HG03095 (cell line): ENCODE results near the gene SUGP1.

ENCODE experiments used
- ATAC-seq: cut with Tn5 transposase; IDR thresholded peaks from one replicate; pipeline ENCODE4 v1.9.1; 2021; ENCODE audit warnings: moderate library complexity; ENCODE audit not compliant: unreplicated experiment

SUGP1 gene

DNA sequence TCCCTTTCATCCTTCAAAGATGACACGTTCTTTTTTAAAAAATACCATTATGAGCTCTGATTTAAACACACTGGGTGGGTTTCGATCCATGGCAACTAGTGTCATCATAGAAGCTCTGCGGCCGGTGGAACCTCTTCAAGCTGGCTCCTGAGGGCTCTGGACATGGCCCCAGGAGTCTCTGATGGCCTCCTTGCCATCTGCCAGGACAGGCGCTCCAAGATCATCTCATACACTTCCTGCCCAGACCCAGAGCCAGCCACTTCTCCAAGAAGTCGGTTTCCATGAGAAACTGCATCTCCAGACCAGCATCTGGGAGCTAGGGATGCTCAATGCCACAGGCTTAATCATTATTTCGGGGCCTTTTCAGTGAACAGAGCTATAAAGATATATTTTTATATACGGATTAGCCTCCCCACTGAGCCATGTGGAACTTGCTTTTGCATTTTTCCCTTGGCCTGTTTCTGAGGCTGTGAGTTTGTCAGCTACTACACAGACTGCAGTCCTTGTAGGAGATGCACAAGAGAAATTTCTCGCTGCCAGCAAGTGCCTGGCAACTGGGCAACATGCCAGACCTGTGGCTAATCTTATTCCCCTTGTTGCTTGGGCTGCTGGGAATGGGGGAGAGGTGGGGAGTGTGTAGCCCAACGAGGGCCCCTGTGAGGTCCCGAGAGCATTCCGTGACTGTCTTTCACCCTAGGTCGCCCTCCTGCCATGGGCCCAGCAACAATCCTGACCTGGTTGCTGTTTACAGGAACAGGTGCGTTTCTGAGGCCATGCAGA is 15.9 kb downstream of the SUGP1 start:
- no peak for ATAC-seq

DNA sequence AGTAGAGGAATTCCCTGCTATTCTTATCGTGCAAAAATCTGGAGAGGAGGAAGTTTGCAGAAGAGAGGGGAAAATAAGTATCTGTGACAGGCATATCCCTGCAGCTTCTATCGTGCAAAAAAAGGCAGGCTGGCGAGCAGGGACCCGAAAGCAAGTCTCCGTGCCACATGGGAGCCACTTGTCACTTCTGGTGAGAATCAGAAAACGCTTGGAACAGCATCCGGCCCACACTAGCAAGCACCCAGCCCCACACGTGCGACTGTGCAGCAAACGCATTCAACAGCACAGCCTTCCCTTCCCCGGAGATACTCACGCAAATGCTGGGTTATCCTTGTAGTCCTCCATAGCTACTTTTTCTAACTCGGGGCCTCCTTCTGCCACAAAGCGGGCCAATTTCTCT is 16.9 kb downstream of the SUGP1 start:
- ATAC-seq: no peak

DNA sequence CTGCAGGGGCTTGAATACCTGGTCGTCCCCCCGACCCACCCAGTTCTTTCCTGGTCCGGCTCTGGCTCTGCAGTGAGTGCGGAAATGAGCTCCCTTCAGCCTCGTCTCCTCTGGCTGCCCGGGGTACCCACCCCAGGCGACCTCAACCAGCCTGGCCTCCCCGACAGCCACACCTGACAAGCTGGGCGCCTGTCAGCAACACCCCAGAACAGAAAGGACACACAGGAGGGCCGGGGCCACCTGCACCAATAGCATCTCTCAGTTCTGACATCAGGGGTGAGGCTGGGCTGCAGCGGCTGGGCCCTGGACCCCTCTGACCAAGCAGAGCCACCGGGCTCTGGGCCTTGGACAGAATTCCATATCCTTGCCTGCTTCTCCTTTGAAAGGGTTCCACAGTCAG is 19.7 kb downstream of the SUGP1 start:
- ATAC-seq: no peak

DNA sequence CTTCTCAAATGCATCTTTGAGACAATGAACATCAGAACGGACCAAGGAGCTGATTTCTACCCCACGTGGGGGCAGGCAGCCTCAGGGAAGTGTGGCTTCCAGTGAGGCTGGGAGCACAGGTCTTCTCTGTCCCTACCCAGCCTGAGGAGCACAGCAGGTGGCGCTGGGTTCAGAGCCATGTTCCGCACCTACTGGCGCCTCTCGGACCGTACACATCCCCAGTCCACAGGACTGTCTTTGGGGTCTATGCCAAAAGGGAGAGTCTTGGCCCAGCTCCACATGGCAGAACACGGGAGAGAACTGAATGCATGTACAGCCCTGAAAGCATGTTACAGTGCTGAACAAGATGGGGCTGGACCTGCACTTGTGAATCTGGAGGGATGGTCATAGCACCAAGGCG is 22.6 kb downstream of the SUGP1 start:
- ATAC-seq: no peak

DNA sequence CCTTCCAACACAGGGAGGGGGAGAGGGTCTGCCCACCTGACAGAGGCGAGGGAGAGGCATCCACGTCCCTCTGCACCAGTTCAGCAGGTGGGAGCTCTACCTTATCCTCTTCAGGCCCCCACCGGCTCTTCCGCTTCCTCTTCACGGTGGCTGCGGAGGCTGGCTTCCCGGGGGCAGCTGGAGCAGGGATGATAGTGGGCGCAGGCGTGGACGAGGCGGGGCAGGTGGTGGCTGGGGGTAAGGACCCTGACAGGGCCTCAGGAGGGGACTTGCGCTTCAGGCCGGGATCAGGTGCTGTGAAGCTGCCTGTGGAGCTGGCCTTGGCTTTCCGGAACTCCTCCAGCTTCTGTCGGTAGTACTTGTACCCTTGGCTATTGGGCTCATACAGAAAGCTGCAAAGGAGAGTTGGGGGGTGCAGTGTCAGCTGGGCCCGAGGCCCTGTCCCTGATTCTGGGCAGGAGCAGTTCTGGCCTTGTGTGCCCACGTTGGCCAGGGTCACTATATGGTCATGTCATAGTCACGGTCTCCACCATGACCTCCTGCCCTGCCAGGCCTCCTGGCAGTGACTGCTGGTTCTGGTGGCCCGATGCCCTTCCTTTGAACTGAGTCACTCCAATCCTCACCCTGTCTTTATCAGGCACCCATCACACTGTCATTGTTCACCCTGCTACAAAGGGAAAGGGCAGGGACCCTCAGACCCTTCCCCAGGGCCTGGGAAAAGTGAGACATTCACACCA is 23.2 kb downstream of the SUGP1 start:
- no peak for ATAC-seq

DNA sequence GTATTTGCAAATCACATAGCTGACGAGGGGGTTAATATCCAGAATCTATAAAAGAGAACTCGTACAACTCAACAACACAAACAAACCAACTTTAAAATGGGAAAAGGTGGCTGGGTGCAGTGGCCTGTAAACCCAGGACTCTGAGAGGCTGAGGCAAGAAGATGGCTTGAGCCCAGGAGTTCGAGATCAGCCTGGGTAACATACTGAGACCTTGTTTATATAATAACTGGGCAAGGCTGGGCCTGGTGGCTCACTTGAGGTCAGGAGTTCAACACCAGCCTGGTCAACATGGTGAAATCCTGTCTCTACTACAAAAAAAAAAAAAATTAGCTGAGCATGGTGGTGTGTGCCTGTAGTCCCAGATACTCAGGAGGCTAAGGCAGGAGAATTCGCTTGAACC is 25.4 kb downstream of the SUGP1 start:
- ATAC-seq: no peak

DNA sequence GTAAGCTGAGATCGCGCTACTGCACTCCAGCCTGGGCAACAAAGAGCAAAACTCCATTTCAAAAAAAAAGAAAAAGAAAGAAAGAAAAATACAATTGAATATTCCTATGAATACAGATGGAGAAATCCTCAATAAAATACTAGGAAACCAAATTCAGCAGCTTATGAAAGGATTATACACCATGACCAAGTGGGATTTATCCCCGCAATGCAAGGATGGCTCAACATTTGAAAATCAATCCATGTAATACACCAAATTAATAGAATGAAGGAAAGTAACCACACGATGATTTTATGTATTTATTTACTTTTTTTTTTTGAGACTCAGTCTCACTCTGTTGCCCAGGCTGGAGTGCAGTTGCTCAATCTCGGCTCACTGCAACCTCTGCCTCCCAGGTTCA is 27.7 kb downstream of the SUGP1 start:
- no peak for ATAC-seq

DNA sequence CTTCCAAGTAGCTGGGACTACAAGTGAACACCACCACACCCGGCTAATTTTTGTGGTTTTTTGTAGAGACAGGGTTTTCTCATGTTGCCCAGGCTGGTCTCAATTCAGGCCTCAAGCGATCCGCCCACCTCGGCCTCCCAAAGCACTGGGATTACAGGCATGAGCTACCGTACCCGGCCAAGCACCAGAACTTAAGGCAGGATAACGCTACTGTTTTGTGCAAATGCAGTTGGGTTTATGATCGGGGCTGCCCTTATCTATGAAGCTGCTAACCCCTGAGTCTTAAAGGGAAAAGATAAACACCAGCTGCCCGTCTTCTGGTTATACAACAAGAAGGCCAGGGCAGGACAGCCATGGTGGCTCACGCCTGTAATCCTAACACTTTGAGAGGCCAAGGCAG is 34.6 kb downstream of the SUGP1 start:
- ATAC-seq: no peak

DNA sequence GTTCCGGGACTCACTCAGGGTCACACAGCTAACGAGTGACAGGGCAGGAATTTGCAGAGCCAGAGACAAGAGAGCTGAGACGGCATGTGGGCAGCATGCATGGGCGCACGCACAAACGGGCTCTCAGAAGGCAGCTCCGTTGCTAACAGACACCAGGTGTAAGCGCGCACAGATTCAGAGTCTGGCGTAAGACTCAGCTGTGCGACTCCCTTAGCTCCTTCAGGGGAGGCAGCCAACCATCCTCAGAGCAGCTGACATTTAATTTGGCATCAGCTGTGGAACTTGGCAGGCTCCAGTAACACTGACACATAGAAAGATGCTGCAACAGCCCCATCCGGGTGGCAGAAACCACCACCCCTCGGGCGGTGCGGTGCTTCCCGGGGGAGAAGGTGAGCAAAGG is 39.7 kb downstream of the SUGP1 start:
- no peak for ATAC-seq

DNA sequence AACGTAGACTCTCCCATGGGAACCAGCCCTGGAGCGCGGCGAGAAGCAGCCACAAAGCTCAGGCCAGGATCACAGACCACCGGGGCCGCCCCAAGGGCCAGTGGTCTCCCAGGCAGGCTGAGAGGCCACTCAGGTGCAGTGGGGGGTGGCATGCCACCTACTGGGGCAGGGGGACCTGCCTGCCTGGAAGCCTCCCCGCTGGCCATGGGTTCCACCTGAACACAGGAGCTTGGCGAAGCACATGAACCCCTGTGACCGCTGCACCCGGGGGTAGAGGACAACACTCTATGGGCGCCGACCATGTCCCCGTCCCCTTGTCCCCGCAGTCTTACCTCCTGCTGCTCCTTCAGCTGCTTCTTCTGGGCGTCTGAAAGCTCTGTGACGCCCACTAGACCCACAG is 40.5 kb downstream of the SUGP1 start:
- no peak for ATAC-seq

DNA sequence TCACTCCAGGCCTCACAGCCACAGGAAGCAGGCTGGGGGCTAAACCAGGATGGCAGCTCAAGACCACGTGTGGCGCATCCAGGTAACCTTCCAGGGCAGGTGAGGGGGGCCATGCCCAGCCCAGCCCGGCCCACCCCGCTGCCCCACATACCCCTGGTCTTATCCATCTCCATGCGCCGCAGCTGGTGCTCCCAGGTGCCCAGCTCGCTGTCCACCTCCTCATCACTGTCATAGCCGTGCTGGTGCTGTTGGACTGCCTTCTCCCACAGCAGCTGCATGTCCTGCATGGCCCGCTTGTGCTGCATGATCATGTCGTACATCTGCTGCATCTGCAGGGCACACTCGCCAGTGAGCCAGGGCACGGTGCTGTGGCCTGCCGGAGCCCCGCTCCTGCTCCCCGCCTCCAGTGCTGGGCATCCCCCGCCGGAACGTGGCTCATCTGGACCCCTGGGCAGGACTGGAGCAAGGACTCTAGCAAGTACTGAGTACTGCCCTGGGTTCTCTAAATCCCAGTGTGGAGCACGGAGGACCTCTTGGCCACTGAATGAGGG is 41.2 kb downstream of the SUGP1 start:
- ATAC-seq: no peak

DNA sequence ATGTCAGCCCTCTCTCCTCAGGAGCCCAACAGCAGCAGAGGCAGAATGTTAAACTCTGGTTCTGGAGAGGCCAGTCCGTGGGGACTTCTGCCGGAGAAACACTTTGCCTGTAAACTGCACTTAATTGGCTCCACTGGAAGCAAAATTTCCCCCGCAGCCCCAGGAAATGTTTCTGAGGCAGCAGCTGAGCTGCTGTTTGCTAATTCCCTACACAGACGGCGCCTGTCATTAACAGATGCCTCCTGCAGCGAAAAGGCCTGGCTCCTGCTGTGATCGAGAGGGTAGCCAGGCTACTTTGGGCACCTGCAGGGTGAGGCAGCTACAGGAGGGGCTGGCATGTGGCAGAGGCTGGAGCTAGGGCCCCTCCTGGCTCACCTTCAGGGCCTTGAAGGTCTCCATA is 42.0 kb downstream of the SUGP1 start:
- no peak for ATAC-seq

DNA sequence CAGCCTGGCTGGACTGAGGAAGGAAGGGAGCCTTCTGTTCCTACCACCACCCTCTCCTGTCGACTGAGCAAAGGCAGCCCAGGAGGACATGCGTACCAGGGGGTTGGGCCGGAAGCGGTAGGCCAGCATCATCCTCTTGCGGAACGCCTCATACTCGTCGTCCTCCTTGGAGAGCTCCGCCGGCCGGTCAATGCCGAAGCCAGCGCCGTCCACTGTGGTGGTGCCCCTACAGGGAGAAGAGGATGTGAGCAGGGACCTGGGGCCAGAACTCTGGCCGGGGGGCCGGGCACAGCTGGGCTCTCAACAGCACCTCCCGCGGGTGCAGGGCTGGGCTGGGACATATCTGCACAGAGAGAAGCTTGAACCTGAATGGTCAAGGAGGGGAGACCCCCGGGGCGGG is 43.5 kb downstream of the SUGP1 start:
- ATAC-seq: no peak

DNA sequence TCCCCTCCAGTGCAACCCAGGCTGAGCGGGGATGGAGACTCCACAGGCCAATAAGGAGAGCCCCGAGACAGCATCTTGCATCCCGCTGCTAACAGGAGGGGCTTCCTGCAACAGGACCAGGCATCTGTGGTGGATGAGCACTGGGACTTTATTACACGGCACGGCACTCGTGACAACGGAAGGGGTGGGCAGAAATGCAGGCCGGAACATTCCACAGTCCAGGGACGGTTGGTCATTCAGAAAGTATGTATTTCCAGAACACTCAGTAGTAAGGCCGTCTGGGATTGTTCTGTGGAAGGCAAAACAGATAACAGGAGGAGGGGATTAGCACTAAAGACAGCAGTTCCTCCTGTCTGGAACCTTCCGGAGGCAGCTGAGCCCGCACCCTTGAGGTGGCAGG is 43.9 kb downstream of the SUGP1 start:
- no peak for ATAC-seq

DNA sequence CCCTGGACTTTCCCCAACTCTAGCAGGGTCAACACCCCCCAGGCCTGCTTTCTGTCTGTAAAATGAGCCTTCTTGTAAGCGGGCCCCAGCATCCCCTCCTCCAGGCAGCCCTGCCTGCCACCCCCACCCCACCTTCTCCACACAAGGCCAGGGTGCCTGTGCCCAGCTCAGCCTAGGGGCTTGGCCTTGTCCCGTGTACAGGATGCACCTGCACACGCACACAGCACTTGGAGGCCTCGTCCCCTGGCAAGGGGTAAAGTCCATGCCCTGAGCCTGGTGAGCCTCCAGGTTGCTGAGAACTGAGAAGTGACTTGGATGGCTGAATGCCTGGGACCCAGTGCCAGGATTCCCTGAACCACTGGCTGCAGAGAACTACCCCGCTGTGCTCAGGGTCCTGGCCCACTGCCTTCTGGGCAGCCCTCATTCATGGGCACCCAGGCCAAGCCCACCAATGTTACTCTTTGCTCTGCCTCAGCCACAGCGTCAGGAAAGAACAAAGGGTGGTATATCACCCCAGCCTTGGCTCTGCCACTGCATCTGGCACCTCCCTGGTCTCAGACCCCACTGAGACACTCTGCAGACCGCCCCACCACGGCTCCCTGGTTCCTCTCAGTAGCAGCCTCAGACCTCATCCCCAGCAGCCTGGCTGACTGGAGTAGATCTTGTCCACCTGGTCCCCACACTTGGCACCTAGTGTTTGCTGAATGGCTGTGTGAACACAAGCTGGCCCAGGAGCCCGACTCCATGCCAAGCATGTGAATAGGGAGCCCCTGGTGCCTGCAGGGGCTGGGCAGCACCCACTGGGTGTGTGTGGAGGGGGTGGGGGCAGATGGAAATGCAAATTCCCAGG is 45.4 kb downstream of the SUGP1 start:
- ATAC-seq: no peak

DNA sequence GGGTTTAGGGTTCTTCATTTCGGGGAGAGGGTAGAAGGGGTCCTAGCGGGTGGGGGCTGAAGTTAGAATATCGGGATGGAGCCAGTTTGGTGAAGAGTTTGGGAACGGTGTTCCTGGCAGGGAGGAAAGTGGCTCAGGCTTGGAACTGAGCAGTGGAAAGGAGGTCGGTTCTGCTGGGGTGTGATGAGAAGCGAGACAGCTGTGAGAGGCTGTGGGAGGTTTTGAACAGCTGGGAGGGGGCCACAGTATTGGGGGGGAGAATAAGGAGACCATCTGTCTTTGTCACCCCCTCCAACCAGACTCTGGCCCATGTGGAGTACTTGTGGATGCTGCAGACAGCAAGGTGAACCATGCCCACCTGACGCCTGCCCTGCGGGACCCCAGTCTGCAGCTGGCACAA is 46.2 kb downstream of the SUGP1 start:
- ATAC-seq: no peak

DNA sequence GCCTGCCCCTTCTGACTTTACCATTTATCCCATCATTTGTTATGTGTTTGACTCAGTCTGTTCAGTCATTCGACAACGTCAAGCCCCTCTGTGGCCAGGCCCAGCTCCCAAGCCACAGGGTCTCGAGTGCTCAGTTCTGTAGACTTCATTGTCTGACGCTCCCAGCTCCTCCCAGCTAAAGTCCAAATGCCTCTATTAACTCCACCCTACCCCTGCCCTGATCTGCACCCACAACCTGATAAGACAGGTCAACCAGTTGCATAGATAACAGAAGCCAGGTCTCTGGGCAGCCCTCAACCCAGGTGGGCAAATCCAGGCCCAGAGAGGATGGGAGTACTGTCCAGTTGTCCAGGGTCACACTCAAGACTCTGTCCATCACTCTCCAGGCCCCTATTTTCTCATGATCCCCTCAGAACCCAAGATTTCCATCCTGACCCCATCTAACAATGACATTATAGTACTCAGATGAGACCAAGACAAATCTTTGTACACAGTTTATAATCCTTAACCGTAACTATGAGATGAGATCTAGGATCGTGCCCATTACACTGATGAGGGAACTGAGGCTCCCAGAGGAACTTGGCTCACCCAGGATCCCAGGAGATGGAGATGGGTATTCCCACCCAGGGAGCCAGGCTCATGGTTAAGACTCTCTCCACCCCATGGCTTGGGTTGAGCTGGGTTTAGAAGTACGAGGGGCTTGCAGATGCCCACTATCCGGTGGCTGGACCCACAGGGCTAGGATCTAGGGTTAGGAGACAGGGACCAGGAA is 48.3 kb downstream of the SUGP1 start:
- no peak for ATAC-seq

DNA sequence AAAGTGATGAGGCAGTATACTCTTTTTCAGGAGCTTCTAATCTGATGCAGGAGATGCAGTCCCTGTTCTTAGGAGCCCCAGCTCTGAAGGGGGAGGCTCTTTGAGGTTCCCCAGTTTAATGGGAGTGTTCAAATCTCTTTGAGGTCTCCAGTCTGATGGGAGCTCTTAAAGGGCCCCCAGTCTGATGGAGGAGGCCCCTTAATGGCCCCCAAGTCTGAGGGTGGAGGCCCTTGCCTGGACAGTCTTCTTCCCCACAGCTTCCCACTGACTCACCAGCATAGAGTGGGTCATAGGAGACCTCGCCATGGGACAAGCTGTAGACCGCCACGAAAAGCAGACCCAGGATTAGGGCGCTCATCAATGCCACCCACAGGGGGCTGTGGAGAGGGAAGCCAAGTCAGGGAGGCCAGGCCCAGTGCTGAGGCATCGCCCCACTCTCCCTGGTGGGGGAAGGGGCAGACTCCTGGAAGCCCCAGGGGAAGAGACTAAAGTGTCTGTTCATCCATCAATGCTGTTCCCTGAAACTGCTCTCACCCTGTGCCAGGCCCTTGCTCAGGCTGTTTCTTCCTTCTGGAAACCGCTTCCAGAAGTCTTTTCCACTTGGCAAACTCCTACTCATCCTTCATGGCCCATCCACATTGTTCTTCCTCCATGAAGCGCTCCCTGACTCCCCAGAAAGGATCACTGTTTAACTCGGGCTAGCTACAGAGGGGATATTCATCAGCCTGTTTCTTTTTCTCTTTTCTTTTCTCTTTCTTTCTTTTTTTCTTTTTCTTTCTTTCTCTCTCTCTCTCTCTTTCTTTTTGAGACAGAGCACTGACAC is 49.3 kb downstream of the SUGP1 start:
- ATAC-seq: no peak

DNA sequence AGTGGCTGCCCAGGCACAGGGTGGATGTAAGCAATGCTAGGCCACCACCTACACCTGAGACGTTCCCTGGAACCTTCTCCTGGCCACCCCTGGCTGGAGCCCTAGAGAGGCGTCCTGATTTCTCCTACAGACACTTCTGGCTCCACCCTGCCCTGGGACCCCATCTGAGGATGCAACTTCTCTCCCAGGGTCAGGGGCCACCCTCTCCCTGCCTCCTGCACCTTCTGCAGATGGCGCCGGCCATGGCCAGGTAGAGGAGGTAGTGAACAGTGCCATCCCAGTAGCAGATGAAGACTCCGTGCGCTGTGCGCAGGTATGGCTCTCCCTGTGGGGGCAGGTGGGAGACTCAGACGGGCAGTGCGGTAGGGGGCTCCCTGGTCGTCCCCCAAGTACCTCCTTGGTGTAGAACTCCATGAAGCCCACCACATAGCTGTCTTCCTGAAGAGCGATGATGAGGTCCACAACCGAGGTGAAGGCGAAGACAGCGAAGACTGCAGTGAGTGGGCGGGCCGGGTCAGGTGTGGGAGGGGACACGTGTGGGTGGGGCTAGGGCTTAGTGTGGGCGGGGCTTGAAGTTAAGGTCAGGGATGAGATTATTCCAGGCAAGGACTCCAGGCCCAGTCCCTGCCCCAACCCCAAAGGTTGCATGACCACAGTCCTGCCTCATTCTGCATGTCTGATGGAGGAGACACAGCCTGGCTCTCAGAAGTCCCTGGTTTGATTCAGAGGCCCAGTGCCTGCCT is 50.2 kb downstream of the SUGP1 start:
- ATAC-seq: no peak
